K562 (cell line): Measurements from ENCODE around the gene CCDC82. TPM values are rescaled to one million over a fixed set of nuclear protein-coding genes. Genes with fewer than 3 reads are reported as not detected.

Experiments
- ATAC-seq: fragments of 200-7000 bp; cut with Tn5 transposase; 3 replicates; pipeline ENCODE4 v1.9.1; 2020; ENCODE audit warnings: moderate library complexity
- BruUV-seq: library from RNA; stranded (reverse); fragments of 400-500 nt; replicated peaks from 2 replicates; lab custom pipeline; 2021; lab: Mats Ljungman, UMichigan
- CTCF ChIA-PET: fragments of 300-600 bp; formaldehyde crosslinking; extraction: SDS; loops from one replicate; lab custom pipeline; 2021; ENCODE audit warnings: low intra/inter-chr PET ratio; lab: Yijun Ruan, JAX
- POLR2A ChIA-PET: fragments of 300-600, 350-650 bp; sonication (Branson Sonifier 250); formaldehyde crosslinking; extraction: SDS; loops from one replicate; lab custom pipeline; 2021; ENCODE audit warnings: antibody characterized with exemption, inconsistent platforms; lab: Yijun Ruan, JAX
- DNase-seq, 4 experiments: peaks; one replicate each; pipeline versions ENCODE4 v3.0.0 to v3.0.0-alpha.2; 2011 to 2018; ENCODE audit warnings: low spot score in 3 of 4, mixed read lengths in 3 of 4; ENCODE audit errors: extremely low read depth in 1 of 4
- FAIRE-seq: peaks from 2 replicates; lab custom pipeline; 2011; peaks lifted over from hg19 to GRCh38; lab: Jason Lieb, UNC
- H2AFZ ChIP-seq: 2 replicates; pipeline ENCODE4 v1.6.0; 2011; ENCODE audit warnings: low read depth, low read length, control low read depth, inconsistent platforms
- H3K27ac ChIP-seq: fragments of 200-600 bp; 3 replicates; pipeline ENCODE4 v1.8.0; 2011; ENCODE audit warnings: low read depth, mild to moderate bottlenecking, control low read depth, inconsistent platforms, low read length, moderate library complexity, mixed read lengths; ENCODE audit errors: extremely low read depth
- H3K27me3 ChIP-seq, 2 experiments: fragments of 300-600 bp in 1 of 2; 2 replicates in 1 of 2; 3 replicates in 1 of 2; pipeline versions ENCODE4 v1.6.0 to v1.8.0; 2011; ENCODE audit warnings: inconsistent platforms in 2 of 2, low read length in 2 of 2, mild to moderate bottlenecking in 1 of 2, mixed read lengths in 1 of 2, moderate library complexity in 1 of 2; ENCODE audit not compliant: control insufficient read depth in 2 of 2, insufficient read depth in 2 of 2
- H3K36me3 ChIP-seq: fragments of 300-600 bp; 3 replicates; pipeline ENCODE4 v1.8.0; 2011; ENCODE audit warnings: mild to moderate bottlenecking, low read length, inconsistent platforms; ENCODE audit not compliant: control insufficient read depth, insufficient read depth
- H3K4me1 ChIP-seq, 2 experiments: fragments of 200-600 bp in 1 of 2; replicated peaks in 1 of 2; 2 replicates in 1 of 2; 3 replicates in 1 of 2; pipeline versions ENCODE4 v1.5.1 to v1.8.0; 2011; ENCODE audit warnings: inconsistent platforms in 2 of 2, low read length in 2 of 2, mild to moderate bottlenecking in 1 of 2, mixed read lengths in 1 of 2, moderate library complexity in 1 of 2; ENCODE audit not compliant: control insufficient read depth in 2 of 2, insufficient read depth in 2 of 2
- H3K4me2 ChIP-seq: 2 replicates; pipeline ENCODE4 v1.6.1; 2011; ENCODE audit warnings: low read length, control low read depth, inconsistent platforms, mixed read lengths; ENCODE audit not compliant: insufficient read depth
- H3K4me3 ChIP-seq: fragments of 200-600 bp; sonication (generic), shearing (Covaris generic); 2 replicates; pipeline ENCODE4 v1.5.1; 2016; ENCODE audit warnings: control low read depth, inconsistent platforms
- H3K79me2 ChIP-seq: fragments of 200-600 bp; 3 replicates; pipeline ENCODE4 v1.8.0; 2011; ENCODE audit warnings: low read length, inconsistent platforms; ENCODE audit not compliant: control insufficient read depth, insufficient read depth
- H3K9ac ChIP-seq, 2 experiments: 2 replicates each; pipeline versions ENCODE4 v1.6.0 to v1.6.1; 2011; ENCODE audit warnings: low read depth in 2 of 2, low read length in 2 of 2, control low read depth in 1 of 2, inconsistent platforms in 1 of 2, mild to moderate bottlenecking in 1 of 2, mixed read lengths in 1 of 2; ENCODE audit not compliant: insufficient read depth in 1 of 2
- H3K9me1 ChIP-seq: one replicate; pipeline ENCODE4 v1.6.0; 2011; ENCODE audit warnings: inconsistent platforms, mild to moderate bottlenecking, low read length, moderate library complexity; ENCODE audit not compliant: control insufficient read depth, insufficient read depth
- H3K9me3 ChIP-seq: replicated peaks from 2 replicates; pipeline ENCODE4 v1.5.1; 2011; ENCODE audit warnings: low read depth, low read length, inconsistent platforms; ENCODE audit not compliant: control insufficient read depth, insufficient read depth
- H4K20me1 ChIP-seq: replicated peaks from 2 replicates; pipeline ENCODE4 v1.6.1; 2011; ENCODE audit warnings: low read length, inconsistent platforms, mixed read lengths; ENCODE audit not compliant: control insufficient read depth, insufficient read depth
- CEBPG ChIP-seq, 3 experiments: fragments of 200-800 bp in 1 of 3; sonication (Bioruptor generic) in 1 of 3; sonication (generic) in 1 of 3; formaldehyde crosslinking in 1 of 3; IDR thresholded peaks in 2 of 3; conservative IDR thresholded peaks in 1 of 3; 2 replicates each; pipeline versions ENCODE4 v1.6.1 to v1.8.0; 2016 to 2022; ENCODE audit warnings: missing compliant biosample characterization in 2 of 3, missing genetic modification characterization in 2 of 3, mild to moderate bottlenecking in 1 of 3, missing genetic modification reagents in 1 of 3
- PML ChIP-seq: IDR thresholded peaks from 2 replicates; pipeline ENCODE4 v1.6.1; 2012; ENCODE audit warnings: low read length, inconsistent platforms
- RAD21 ChIP-seq, 2 experiments: fragments of 250-450 bp in 1 of 2; fragments of 450-650 bp in 1 of 2; sonication (Bioruptor Pico) in 1 of 2; formaldehyde crosslinking in 1 of 2; IDR thresholded peaks in 1 of 2; conservative IDR thresholded peaks in 1 of 2; 2 replicates each; pipeline versions ENCODE4 v1.4.0 to v1.8.0; 2020 to 2022; ENCODE audit warnings: mild to moderate bottlenecking in 2 of 2, moderate library complexity in 1 of 2
- RCOR1 ChIP-seq, 2 experiments: IDR thresholded peaks; 2 replicates each; pipeline ENCODE4 v1.6.1; 2012; ENCODE audit warnings: low read depth in 2 of 2, low read length in 2 of 2, borderline replicate concordance in 1 of 2, improper control_type of control experiment in 1 of 2
- SMC3 ChIP-seq: conservative IDR thresholded peaks from 2 replicates; pipeline ENCODE4 v1.6.1; 2011; ENCODE audit warnings: low read depth, low read length, improper control_type of control experiment; ENCODE audit not compliant: insufficient read depth
- ZNF384 ChIP-seq: IDR thresholded peaks from 2 replicates; pipeline ENCODE4 v1.6.1; 2012; ENCODE audit warnings: low read depth, low read length, improper control_type of control experiment
- ZNF778 ChIP-seq: fragments of 450-650 bp; formaldehyde crosslinking; IDR thresholded peaks from 2 replicates; pipeline ENCODE4 v1.4.0; 2020; ENCODE audit warnings: mild to moderate bottlenecking, moderate library complexity
- WGBS: fragments of 100-300 bp; shearing (Covaris generic); methylation state at CpG from one replicate; pipeline ENCODE4 v1.1.6; 2016; ENCODE audit warnings: low coverage, mixed read lengths; ENCODE audit not compliant: insufficient coverage; ENCODE audit errors: missing lambda C conversion rate; 5-methylcytosine and 5-hydroxymethylcytosine counted together
- in situ Hi-C: fragments of 300-500 bp; cut with MboI; formaldehyde crosslinking; loops from 4 replicates; pipeline ENCODE4 v1.15.0; 2018; ENCODE audit warnings: inconsistent platforms, mixed read lengths
- intact Hi-C: fragments of 100-400 bp; cut with micrococcal nuclease; formaldehyde crosslinking; loops from 2 replicates; pipeline ENCODE4 v1.14.2; 2022
- polyA plus RNA-seq, 8 experiments: library from polyadenylated mRNA; depleted of rRNA in 4 of 8; stranded (reverse) in 5 of 8; unstranded in 3 of 8; fragments of >200 nt; fragmentation: Nextera tagmentation in 2 of 8; fragmentation: Illumina TruSeq in 1 of 8; extraction: Ambion mirVana in 2 of 8; extraction: Trizol in 1 of 8; gene quantifications; 2 replicates each; pipeline versions ENCODE4 v1.2.1 to v1.2.3, GENCODE V29; 2011 to 2014; ENCODE audit warnings: inconsistent platforms in 1 of 8, missing spikeins in 1 of 8
- total RNA-seq, 7 experiments: library from RNA; depleted of rRNA in 6 of 7; stranded (reverse); fragments of >200 nt in 6 of 7; fragmentation: Illumina TruSeq in 2 of 7; extraction: Trizol in 2 of 7; gene quantifications; 2 replicates each; pipeline versions ENCODE4 v1.2.1 to v1.2.3, GENCODE V29; 2011 to 2021; ENCODE audit warnings: low replicate concordance in 1 of 7
- TF ChIP-seq, protein P1 (sequence below), 2 experiments: IDR thresholded peaks; 2 replicates each; pipeline ENCODE4 v1.6.1; 2012; ENCODE audit warnings: improper control_type of control experiment in 2 of 2, low read depth in 2 of 2, low read length in 2 of 2, borderline replicate concordance in 1 of 2
- TF ChIP-seq, protein P2 (sequence below), 3 experiments: fragments of 200-800 bp in 1 of 3; sonication (Bioruptor generic) in 1 of 3; sonication (generic) in 1 of 3; formaldehyde crosslinking in 1 of 3; IDR thresholded peaks; 2 replicates each; pipeline versions ENCODE4 v1.6.1 to v1.8.0; 2016 to 2022; ENCODE audit warnings: mild to moderate bottlenecking in 2 of 3, missing compliant biosample characterization in 2 of 3, missing genetic modification characterization in 2 of 3, missing genetic modification reagents in 1 of 3
- TF ChIP-seq, protein P3 (sequence below), 3 experiments: IDR thresholded peaks in 2 of 3; conservative IDR thresholded peaks in 1 of 3; 2 replicates each; pipeline ENCODE4 v1.5.1; 2011 to 2012; ENCODE audit warnings: low read length in 3 of 3, mild to moderate bottlenecking in 3 of 3, control low read depth in 2 of 3, improper control_type of control experiment in 1 of 3, inconsistent platforms in 1 of 3, low read depth in 1 of 3, mixed read lengths in 1 of 3, moderate library complexity in 1 of 3; ENCODE audit not compliant: insufficient read depth in 2 of 3

CCDC82 gene
- total and polyA plus RNA-seq, 9 of the 15 experiments (the other 6 are each of a cell fraction or from before 2014, with no cell fraction given): 12.5 to 51.3 (median 24.5) TPM

DNA sequence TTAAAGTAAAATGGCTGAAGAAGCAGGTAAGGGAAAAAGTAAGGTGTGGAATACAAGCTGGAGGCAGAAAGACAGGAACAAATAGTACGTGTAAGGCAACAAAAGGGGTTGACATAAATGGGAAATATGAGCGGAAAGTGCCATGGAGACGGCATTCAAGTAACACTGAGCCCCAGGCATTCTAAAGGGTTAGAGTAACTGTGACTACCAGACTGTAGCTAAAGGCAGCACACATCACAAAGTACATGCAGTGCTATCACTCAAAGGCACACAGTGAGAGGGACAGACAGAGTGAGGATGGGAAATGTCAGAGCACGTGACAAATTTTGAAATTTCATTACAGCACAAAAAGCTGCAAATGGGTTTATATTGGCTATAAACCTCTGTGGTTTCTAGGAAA lies 32.9 kb downstream of the CCDC82 start (continued):
- TF ChIP-seq, protein P1, sequence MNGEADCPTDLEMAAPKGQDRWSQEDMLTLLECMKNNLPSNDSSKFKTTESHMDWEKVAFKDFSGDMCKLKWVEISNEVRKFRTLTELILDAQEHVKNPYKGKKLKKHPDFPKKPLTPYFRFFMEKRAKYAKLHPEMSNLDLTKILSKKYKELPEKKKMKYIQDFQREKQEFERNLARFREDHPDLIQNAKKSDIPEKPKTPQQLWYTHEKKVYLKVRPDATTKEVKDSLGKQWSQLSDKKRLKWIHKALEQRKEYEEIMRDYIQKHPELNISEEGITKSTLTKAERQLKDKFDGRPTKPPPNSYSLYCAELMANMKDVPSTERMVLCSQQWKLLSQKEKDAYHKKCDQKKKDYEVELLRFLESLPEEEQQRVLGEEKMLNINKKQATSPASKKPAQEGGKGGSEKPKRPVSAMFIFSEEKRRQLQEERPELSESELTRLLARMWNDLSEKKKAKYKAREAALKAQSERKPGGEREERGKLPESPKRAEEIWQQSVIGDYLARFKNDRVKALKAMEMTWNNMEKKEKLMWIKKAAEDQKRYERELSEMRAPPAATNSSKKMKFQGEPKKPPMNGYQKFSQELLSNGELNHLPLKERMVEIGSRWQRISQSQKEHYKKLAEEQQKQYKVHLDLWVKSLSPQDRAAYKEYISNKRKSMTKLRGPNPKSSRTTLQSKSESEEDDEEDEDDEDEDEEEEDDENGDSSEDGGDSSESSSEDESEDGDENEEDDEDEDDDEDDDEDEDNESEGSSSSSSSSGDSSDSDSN (IDR thresholded peaks at IDR 0.05; ENCODE audit: borderline replicate concordance in 1 of 2, low read depth in 2 of 2, low read length in 2 of 2): no peak

DNA sequence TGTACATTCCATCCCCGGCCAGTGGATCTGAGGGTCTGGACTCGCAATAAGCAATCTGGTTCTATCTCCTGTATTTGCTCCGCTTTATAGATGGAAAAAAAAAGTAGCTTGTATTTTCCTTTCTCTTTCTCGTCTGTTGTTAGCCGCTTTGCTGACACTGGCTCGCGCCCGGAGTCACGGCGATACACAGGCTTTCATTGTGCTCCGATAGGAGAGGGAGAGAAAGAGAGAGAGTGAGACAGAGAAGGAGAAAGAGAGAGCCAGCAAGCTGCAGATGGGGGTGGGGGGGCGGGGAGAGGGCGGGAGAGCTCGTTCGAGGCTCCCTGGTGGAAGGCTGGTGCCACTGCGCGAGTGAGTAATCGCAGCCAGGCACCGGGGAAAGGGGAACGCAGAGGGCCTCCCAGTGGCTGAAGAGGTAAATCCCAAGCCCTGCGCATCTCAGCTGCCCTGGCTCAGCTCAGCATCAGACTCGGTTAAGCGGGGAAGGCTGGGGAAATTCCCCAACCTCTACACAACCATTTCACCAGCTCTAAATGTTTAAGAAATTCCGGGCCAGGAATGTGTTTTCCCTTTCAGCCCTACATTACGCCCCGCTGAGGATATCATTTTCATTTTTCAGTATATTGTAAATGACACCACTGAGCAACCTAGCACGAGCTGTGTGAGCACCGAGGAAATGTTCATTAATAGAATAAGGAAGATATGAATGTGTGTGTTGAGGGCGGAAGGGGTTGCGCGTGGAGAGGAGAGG lies 46.6 kb downstream of the CCDC82 start, which contains the start of gene MAML2:
Gene MAML2, minus strand, starts transcription at position 235 of the 751 bp plus-strand sequence. CDS start 1,300 bp downstream, outside the sequence.
- peak within 1 kb of the TSS; percentile 59 for H3K27ac ChIP-seq
- CTCF ChIA-PET: interaction anchor here (0.6 to 3.0 kb wide), 7 partner anchors 84 to 508 kb away, joined by 3 to 41 read pairs (median 3); no protein-coding TSS in a partner anchor
- peak; percentile 78 for FAIRE-seq
- POLR2A ChIA-PET: interaction anchor here (0.6 to 3.2 kb wide), 8 partner anchors 11 to 507 kb away, joined by 3 to 17 read pairs (median 4); no protein-coding TSS in a partner anchor
- H3K27me3 ChIP-seq: no peaks in the 10 kb centered on the region
- H3K36me3 ChIP-seq: no peaks in the 10 kb centered on the region
- H3K79me2 ChIP-seq: peaks cover 49% of the 10 kb centered on the region
- intact Hi-C loops: loop anchor here (1.0 to 10.0 kb wide), 11 partner anchors 51 to 506 kb away; partner anchors contain the start of gene MTMR2
- peak; percentile 93 to 96 (median 94) for DNase-seq
- peak within 1 kb of the TSS; percentile 87 for H3K4me2 ChIP-seq
- BruUV-seq: no TSS peak
- H3K4me1 ChIP-seq: peaks cover 22 to 34% of the 10 kb centered on the region in 2 experiments
- ATAC-seq: peak; percentile 89
- in situ Hi-C loops: loop anchor here (5.0 kb wide), 1 partner anchor 276 kb away; no protein-coding TSS in a partner anchor
- H3K9me1 ChIP-seq: no peaks in the 10 kb centered on the region
- H3K9ac ChIP-seq: peak within 1 kb of the TSS; percentile 61 to 92; a peak in 3 of 4 replicates
- no peaks in the 10 kb centered on the region for H4K20me1 ChIP-seq
- H3K4me3 ChIP-seq: peak within 1 kb of the TSS; percentile 70
- H2AFZ ChIP-seq: peak within 1 kb of the TSS; percentile 95
- H3K9me3 ChIP-seq: no peaks in the 10 kb centered on the region
- 6% methylated on average over 19 of the region's 31 CpGs for WGBS
- TF ChIP-seq, protein P2, sequence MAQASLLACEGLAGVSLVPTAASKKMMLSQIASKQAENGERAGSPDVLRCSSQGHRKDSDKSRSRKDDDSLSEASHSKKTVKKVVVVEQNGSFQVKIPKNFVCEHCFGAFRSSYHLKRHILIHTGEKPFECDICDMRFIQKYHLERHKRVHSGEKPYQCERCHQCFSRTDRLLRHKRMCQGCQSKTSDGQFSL (CRISPR knock-in tag; IDR thresholded peaks at IDR 0.05): peak; percentile 95
- TF ChIP-seq, protein P2 (tag; IDR thresholded peaks at IDR 0.05): peak in 1 of 2 experiments; percentile 96; a peak in 2 of 4 replicates
- peak; percentile 68; the same call in 1 of the 2 replicates for TF ChIP-seq ZNF384
- TF ChIP-seq RCOR1 (IDR thresholded peaks at IDR 0.05; ENCODE audit: borderline replicate concordance in 1 of 2, low read depth in 2 of 2, low read length in 2 of 2): peak in 1 of 2 experiments; percentile 81; a peak in 2 of 4 replicates
- TF ChIP-seq, protein P3, sequence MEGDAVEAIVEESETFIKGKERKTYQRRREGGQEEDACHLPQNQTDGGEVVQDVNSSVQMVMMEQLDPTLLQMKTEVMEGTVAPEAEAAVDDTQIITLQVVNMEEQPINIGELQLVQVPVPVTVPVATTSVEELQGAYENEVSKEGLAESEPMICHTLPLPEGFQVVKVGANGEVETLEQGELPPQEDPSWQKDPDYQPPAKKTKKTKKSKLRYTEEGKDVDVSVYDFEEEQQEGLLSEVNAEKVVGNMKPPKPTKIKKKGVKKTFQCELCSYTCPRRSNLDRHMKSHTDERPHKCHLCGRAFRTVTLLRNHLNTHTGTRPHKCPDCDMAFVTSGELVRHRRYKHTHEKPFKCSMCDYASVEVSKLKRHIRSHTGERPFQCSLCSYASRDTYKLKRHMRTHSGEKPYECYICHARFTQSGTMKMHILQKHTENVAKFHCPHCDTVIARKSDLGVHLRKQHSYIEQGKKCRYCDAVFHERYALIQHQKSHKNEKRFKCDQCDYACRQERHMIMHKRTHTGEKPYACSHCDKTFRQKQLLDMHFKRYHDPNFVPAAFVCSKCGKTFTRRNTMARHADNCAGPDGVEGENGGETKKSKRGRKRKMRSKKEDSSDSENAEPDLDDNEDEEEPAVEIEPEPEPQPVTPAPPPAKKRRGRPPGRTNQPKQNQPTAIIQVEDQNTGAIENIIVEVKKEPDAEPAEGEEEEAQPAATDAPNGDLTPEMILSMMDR (IDR thresholded peaks at IDR 0.05 in 2 of 3, conservative IDR thresholded peaks at IDR 0.05 in 1 of 3; ENCODE audit: insufficient read depth in 2 of 3, low read depth in 1 of 3, low read length in 3 of 3): peak; percentile 85 to 99 (median 98)
- peak; percentile 94 for TF ChIP-seq RAD21 (CRISPR knock-in tag; conservative IDR thresholded peaks at IDR 0.05 in 1 of 2, IDR thresholded peaks at IDR 0.05 in 1 of 2)
- TF ChIP-seq SMC3: peak; percentile 91
- TF ChIP-seq CEBPG (CRISPR knock-in tag; IDR thresholded peaks at IDR 0.05): no peak
- TF ChIP-seq CEBPG (tag; conservative IDR thresholded peaks at IDR 0.05 in 1 of 2, IDR thresholded peaks at IDR 0.05 in 1 of 2): no peak
- TF ChIP-seq ZNF778 (CRISPR knock-in tag): no peak
- TF ChIP-seq PML: peak; percentile 39; the same call in 1 of the 2 replicates
